Astrocyte of the spinal cord (primary cell): ENCODE measurements around the gene KLHL20.
"Not testable (repeated sequence)": the region's sequence is repeated elsewhere in the genome, so short reads cannot be mapped to it uniquely, and the experiment has no call there.

Source experiments
- DNase-seq: peaks from one replicate; pipeline ENCODE4 v3.0.0; 2011; ENCODE audit warnings: low read depth, low spot score
- H3K4me3 ChIP-seq: 2 replicates; pipeline ENCODE4 v1.5.1; 2011; ENCODE audit warnings: low read depth, mild to moderate bottlenecking, low read length, moderate library complexity
- in situ Hi-C: cut with HindIII; loops from 2 replicates; pipeline ENCODE4 v1.10.0; 2017; ENCODE audit warnings: low sequenced_read_pairs
- TF ChIP-seq, protein P1 (sequence below): IDR thresholded peaks from 2 replicates; pipeline ENCODE4 v1.5.1; 2012; ENCODE audit warnings: low read depth, mild to moderate bottlenecking, low read length, inconsistent platforms

Gene KLHL20

GRCh38 chr1:173714759-173715537 lies at the start of gene KLHL20:
Gene KLHL20, plus strand, starts transcription at chr1:173714981. Its CDS starts 1,063 bp downstream, at chr1:173716044.
- peak; percentile 94 for DNase-seq
- TF ChIP-seq, protein P1, sequence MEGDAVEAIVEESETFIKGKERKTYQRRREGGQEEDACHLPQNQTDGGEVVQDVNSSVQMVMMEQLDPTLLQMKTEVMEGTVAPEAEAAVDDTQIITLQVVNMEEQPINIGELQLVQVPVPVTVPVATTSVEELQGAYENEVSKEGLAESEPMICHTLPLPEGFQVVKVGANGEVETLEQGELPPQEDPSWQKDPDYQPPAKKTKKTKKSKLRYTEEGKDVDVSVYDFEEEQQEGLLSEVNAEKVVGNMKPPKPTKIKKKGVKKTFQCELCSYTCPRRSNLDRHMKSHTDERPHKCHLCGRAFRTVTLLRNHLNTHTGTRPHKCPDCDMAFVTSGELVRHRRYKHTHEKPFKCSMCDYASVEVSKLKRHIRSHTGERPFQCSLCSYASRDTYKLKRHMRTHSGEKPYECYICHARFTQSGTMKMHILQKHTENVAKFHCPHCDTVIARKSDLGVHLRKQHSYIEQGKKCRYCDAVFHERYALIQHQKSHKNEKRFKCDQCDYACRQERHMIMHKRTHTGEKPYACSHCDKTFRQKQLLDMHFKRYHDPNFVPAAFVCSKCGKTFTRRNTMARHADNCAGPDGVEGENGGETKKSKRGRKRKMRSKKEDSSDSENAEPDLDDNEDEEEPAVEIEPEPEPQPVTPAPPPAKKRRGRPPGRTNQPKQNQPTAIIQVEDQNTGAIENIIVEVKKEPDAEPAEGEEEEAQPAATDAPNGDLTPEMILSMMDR, result peak; percentile 7
- in situ Hi-C loops, result no loop called here
- H3K4me3 ChIP-seq, result peak within 1 kb of the TSS; percentile 94

DNA sequence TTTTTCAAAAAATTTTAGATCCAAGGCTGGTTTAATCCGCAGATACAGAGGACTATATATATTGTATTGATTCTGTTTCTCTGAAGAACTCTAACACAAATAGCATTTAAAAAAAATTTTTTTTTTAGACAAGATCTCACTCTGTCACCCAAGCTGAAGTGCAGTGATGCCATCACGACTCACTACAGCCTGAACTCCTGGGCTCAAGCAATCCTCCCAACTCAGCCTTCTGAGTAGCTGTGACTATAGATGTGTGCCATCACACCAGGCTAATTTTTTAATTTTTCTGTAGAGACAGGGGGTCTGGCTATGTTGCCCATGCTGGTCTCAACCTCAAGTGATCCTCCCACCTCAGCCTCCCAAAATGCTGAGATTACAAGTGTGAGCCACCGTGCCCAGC lies 48.1 kb upstream of the KLHL20 start:
- TF ChIP-seq, protein P1, result no peak
- no peak overlapping the region for H3K4me3 ChIP-seq
- in situ Hi-C loops, result no loop called here
- no peak for DNase-seq

GRCh38 chr1:173669491-173669941 lies 45.3 kb upstream of the KLHL20 start, which contains the start of gene ANKRD45:
Gene ANKRD45, minus strand, starts transcription at chr1:173669851. Its CDS starts 10,433 bp downstream, at chr1:173659418.
- H3K4me3 ChIP-seq, result peak within 1 kb of the TSS; percentile 47
- TF ChIP-seq, protein P1, result peak; percentile 2
- in situ Hi-C loops, result no loop called here
- peak; percentile 54 for DNase-seq

DNA sequence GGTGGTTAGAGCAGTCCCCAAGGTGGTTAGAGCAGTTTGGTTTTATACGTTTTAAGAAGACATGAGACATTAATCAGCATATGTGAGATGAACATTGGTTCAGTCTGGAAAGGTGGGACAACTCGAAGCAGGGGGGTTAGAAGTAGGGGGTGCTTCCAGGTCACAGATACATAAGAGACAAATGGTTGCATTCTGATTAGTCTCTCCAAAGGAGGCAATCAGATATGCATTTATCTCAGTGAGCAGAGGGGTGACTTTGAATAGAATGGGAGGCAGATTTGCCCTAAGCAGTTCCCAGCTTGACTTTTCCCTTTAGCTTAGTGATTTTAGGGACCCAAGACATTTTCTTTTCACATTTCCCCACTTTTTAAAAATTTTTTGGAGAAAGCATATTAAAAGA lies 40.3 kb upstream of the KLHL20 start:
- H3K4me3 ChIP-seq, in situ Hi-C loops, DNase-seq: not testable (repeated sequence)

- DNase-seq, H3K4me3 ChIP-seq, in situ Hi-C loops: not testable (repeated sequence)
Observed at GRCh38 chr1:173680152-173680551, 34.6 kb upstream of the KLHL20 start.

DNA sequence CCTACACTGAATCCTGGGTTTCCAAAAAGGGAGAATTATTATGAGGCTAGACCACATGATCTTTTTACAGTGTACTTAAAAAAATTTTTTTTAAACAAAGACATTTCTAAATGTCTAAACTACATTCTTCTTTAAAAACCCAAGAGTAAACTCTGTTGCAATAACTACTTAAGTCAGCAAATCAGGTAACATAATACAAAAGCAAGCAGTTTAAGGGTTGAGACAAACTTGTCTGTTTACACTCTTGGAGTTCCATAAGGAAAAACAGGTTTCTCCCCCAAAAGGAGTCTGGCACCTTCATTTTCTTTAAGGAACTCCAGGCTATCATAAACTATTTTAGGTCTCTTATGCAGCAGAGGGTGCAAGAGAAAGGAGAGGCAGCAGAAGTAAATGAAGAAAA lies 32.6 kb upstream of the KLHL20 start:
- in situ Hi-C loops, result no loop called here
- no peak overlapping the region for H3K4me3 ChIP-seq
- no peak for DNase-seq
- TF ChIP-seq, protein P1, result no peak

DNA sequence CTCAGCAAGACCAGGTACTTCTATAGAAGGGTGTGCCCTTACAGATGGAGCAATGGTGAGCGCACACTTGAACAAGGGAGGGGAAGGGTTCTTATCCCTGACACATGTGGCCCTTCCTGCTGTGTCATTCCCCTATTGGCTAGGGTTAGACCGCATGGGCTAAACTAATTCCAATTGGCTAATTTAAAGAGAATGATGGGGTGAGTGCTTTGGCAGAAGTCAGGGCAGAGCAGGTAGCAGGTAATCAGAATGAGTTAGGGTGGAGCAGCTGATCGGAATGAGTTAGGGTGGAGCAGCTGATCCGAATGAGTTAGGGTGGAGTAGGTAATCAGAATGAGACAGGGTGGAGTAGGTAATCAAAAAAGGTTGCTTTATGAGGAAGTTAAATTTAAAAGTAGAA lies 30.9 kb upstream of the KLHL20 start:
- DNase-seq, H3K4me3 ChIP-seq, in situ Hi-C loops: not testable (repeated sequence)

- DNase-seq, in situ Hi-C loops, H3K4me3 ChIP-seq: not testable (repeated sequence)
Observed at GRCh38 chr1:173685121-173685520, 29.7 kb upstream of the KLHL20 start.
